Stimulated activated memory B cell treated with anti-CD40 and anti-IgM and Interleukin-4, amounts not matched to agents 10 μg/mL and 1 μg/mL and 100 μg/mL, for 72 hours (primary cell): ENCODE data around the gene FAM3B.

Experiments
- ATAC-seq: fragments of 150-1000 bp; cut with Tn5 transposase; 2 replicates; pipeline ENCODE4 v1.10.0; 2021
- H3K27ac Mint-ChIP-seq: one replicate; pipeline ENCODE4 v1.8.0; 2022; ENCODE audit warnings: mild to moderate bottlenecking, mixed read lengths
- H3K27me3 Mint-ChIP-seq: one replicate; pipeline ENCODE4 v1.8.0; 2022; ENCODE audit warnings: mixed read lengths
- H3K36me3 Mint-ChIP-seq: one replicate; pipeline ENCODE4 v1.8.0; 2022; ENCODE audit warnings: mixed read lengths
- H3K4me1 Mint-ChIP-seq: one replicate; pipeline ENCODE4 v1.8.0; 2022; ENCODE audit warnings: mixed read lengths
- H3K4me3 Mint-ChIP-seq: one replicate; pipeline ENCODE4 v1.8.0; 2022; ENCODE audit warnings: mild to moderate bottlenecking, moderate library complexity, mixed read lengths
- H3K9me3 Mint-ChIP-seq: one replicate; pipeline ENCODE4 v1.8.0; 2022; ENCODE audit warnings: mixed read lengths

The FAM3B gene

DNA sequence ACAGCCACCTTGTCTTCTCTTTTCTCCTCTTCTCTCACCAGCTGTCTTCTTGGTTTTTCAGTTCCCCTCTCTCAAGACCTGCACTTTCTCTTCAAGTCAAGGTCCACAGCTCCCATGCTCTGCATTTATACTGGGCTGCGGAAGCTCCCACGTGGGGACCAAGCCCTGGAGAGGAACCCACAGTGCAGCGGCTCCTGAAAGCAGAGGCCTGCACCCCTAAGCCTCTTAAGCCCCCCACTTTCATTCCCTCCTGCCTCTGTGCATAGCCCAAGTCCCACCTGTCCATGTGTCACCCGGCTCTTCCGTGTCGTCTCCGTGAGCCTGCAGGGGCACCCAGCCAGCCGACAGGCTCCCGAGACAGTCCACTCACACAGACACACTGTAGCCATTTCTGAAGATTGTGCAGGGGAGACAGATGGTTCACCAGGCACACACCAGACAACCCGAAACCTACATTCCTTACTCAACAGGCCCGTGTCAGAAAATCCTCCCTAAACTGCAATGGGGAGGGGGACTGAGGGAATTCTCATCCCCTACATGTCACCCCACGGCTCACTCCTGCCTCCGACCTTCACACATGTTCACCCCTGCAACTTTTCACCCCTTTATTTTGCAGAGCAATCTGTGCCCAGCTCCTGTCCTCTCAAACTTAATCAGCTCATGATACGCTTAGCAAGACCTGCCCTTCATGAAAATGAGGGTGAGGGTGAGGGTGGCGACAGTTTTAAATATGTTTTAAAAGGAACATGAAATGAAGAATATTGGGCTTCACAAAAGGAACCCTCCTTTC is 51.5 kb downstream of the FAM3B start:
- ATAC-seq: peak; percentile 91
- H3K27me3 Mint-ChIP-seq: no peaks in the 10 kb centered on the region
- peak overlapping the region; percentile 76 for H3K27ac Mint-ChIP-seq
- H3K4me1 Mint-ChIP-seq: peaks cover 68% of the 10 kb centered on the region
- H3K4me3 Mint-ChIP-seq: peak overlapping the region; percentile 63
- no peaks in the 10 kb centered on the region for H3K36me3 Mint-ChIP-seq
- H3K9me3 Mint-ChIP-seq: no peaks in the 10 kb centered on the region

DNA sequence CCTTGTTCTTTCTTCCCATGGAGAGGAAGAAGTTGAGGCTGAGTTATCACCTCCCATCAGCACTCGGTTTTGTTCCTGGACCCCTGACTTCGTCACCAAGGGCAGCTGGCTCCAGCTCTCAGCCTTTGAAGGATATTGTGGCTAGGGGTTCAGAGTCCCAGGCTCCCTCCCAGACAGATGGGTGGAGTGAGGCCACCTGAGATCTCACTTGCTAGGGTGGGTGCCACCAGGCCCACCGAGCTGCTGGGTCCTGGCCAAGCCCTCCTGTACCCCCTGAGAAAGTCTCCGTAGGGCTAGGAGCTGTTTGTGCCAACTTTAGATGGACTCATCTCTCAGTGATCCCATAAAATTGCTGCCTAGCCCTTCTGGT is 52.1 kb downstream of the FAM3B start:
- H3K27ac Mint-ChIP-seq: peak overlapping the region; percentile 76
- H3K27me3 Mint-ChIP-seq: no peaks in the 10 kb centered on the region
- no peaks in the 10 kb centered on the region for H3K36me3 Mint-ChIP-seq
- peak overlapping the region; percentile 80 for H3K4me3 Mint-ChIP-seq
- H3K9me3 Mint-ChIP-seq: no peaks in the 10 kb centered on the region
- no peak for ATAC-seq
- H3K4me1 Mint-ChIP-seq: peaks cover 63% of the 10 kb centered on the region

DNA sequence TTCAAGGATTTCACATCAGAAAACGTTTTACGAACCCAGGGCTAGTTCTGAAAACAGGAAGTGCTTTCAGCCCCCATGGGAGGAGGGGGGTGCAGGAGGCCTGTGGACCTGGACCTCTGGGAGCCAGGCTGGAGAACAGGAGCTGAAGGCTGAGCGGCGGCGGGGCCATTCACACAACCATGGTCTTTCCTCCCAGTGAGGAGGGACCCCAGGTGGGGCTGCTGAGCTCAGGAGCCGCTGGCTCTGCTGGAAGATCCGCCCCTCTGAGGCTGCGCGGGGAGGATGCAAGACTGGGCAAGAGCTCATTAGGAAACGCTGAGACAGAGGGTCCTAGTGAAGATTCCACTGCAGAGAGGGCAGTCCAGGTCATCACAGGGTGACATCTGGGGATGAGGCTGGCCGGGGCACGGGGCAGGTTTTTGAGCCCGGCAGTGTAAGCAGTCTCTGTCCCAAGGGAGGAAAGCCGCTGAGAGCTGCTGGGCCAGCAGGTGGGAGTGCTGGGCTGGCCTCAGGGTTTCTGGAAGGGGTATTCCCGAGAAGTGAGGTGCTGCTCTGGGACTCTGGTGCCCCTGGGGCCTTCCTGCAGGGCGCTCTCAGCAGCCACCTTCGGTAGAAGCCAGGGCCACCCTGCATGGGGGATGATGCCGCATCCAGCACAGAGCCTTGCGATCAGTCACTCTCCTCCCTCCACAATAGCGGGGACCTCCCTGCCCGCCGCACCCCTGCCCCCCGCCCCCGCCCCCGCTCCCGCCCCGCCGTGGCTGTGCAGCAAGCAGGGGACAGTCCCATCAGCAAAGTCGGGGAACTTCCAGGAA is 52.7 kb downstream of the FAM3B start:
- Mint-ChIP-seq H3K27ac (peak overlapping the region; percentile 76), H3K27me3 (no peaks in the 10 kb centered on the region), H3K9me3 (no peaks in the 10 kb centered on the region), H3K4me3 (peak overlapping the region; percentile 80), H3K36me3 (no peaks in the 10 kb centered on the region), H3K4me1 (peaks cover 58% of the 10 kb centered on the region)
- ATAC-seq: peak; percentile 70

DNA sequence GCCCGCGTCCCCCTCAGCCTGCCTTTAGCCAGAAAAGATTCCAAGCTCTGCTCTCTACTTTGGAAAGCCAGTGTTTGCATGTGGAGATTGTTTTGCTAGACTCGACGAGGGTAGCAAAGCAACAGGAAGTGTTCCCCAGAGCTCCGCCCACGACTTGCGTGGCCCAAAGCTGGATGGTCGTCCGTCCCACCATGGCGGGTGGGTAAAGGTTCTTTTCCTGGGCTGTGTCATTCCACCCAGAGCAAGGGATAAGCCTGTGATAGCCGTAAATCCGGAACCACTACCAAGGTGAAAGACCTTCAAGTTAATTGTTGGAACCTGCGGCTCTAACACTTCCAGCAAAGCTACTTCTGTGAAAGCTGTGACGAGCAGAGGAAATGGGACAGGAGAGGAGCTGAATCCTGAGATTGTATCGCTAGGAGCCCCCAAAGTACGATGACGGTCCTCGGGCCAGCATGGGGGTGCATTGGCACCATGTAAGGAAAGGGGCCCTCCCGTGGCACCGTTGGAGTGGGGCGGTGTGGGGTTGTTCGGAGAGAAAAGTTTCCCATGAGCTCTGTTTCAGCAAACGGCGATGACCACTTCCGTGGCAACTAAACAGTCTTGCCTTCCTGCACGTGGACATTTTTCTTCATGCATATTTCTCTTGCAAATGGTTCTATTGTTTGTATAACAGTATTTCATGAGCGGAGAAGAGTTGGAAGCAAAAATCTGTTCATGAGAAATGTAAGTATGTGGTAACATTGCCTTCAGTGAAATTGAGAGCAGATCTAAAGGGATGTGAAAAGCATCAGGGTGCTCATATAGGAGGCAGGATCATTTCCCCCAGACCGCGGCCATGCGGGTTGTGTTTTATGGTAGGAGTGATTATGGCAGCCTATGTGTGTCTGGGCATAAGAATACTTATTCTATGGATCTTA is 53.6 kb downstream of the FAM3B start:
- peak; percentile 14 for ATAC-seq
- Mint-ChIP-seq H3K27ac (peak overlapping the region; percentile 76), H3K27me3 (no peaks in the 10 kb centered on the region), H3K9me3 (no peaks in the 10 kb centered on the region), H3K36me3 (peaks cover 6% of the 10 kb centered on the region), H3K4me3 (peak overlapping the region; percentile 80), H3K4me1 (peaks cover 61% of the 10 kb centered on the region)

DNA sequence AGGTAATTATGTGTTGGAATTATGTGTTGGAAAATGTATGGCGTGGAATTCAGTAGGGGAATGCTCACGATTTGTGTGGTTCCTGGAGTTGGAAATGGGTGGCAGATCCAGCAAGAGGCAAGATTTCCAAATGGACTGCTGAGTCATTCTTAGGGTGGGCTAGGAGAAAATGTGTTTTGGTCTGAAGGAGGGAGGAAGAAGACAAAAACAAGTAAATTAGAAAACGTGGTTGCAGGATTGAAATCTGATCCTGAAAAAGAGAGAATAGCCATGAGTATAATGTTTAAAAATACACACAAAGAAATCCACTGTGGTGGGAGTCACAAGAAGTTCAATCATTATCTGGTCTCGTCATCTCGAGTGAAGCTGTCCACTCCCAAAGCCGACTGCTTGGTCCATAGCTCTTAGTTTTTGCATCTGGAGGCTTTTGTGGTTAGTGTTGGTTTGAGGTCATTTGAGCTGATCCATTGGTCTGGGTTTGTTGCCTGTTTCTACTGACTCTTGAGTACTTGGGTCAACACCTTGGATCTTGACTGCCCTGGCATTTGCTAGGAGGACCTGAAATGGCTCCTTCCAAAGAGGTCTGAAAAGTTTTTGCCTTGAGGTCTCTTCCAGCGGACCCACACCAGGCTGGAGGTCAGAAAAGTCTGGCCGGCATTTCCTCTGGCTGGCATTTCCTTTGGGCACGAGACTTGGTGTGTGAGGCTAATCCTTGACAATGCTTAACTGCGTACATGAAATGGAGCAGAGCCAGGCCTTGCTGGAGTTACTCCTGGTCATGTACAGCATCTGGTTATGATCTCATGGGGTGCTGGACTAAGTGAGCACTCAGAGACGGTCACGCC is 54.5 kb downstream of the FAM3B start:
- Mint-ChIP-seq H3K27me3 (no peaks in the 10 kb centered on the region), H3K9me3 (no peaks in the 10 kb centered on the region), H3K27ac (peak overlapping the region; percentile 76), H3K4me3 (peak overlapping the region; percentile 80), H3K36me3 (peaks cover 6% of the 10 kb centered on the region), H3K4me1 (peaks cover 53% of the 10 kb centered on the region)
- no peak for ATAC-seq

DNA sequence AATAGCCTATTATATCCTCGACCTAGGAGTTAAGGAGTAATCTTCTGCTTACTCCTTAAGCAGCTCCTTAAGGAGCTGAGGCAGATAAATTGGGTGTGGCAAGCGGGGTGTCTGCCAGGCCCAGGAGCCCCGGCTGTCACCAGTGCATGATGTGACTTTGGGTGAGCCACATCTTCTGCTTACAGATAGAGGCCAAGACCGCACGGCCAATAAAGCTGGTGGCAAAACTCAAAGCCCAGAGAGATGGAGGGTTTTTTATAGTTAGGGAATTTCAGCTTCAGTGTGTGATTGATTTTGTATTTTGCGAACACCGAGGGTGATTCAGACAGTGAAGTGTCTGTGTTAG is 55.1 kb downstream of the FAM3B start:
- Mint-ChIP-seq H3K9me3 (no peaks in the 10 kb centered on the region), H3K4me3 (no peak overlapping the region), H3K27ac (no peak overlapping the region), H3K27me3 (no peaks in the 10 kb centered on the region), H3K4me1 (peaks cover 47% of the 10 kb centered on the region), H3K36me3 (peaks cover 10% of the 10 kb centered on the region)
- ATAC-seq: no peak

DNA sequence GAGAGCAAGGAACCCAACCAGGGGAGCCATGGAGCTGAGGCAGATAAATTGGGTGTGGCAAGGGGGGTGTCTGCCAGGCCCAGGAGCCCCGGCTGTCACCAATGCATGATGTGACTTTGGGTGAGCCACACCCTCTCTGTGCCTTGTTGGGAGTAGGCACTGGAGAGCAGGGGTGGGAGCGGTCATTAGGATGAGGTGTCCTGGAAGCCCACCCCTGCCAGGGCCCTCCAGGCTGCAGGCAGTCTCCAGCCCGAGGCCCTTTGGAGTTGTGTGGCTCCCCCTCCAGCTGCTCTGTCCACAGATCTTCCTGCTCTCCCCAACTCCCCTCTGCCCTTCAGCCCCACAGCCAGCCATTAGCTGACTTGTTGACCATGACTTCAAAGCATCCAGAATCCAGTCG is 56.7 kb downstream of the FAM3B start:
- no peaks in the 10 kb centered on the region for H3K27me3 Mint-ChIP-seq
- no peaks in the 10 kb centered on the region for H3K9me3 Mint-ChIP-seq
- H3K4me1 Mint-ChIP-seq: peaks cover 42% of the 10 kb centered on the region
- no peak overlapping the region for H3K27ac Mint-ChIP-seq
- H3K36me3 Mint-ChIP-seq: peaks cover 25% of the 10 kb centered on the region
- no peak overlapping the region for H3K4me3 Mint-ChIP-seq
- ATAC-seq: no peak

DNA sequence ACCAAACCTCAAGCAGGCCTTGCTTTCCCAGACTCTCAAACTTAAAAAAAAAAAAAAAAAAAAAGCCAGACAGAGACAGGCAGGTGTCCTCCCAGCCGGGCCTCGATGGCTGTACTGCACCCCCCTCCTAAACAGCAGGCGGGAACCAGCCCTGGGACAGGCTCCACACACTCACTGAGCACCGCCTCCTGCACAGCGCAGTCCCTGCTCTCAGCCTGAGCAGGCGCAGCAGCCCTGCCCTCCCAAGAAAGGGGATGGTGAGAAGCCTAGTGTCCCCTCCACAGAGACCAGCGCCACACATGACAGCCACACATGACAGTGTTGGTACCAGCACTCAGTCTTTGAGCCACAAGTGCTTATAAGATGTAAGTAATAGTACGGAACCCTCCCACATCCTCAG is 57.2 kb downstream of the FAM3B start:
- no peak overlapping the region for H3K27ac Mint-ChIP-seq
- no peak overlapping the region for H3K4me3 Mint-ChIP-seq
- H3K36me3 Mint-ChIP-seq: peaks cover 25% of the 10 kb centered on the region
- H3K4me1 Mint-ChIP-seq: peaks cover 37% of the 10 kb centered on the region
- H3K9me3 Mint-ChIP-seq: no peaks in the 10 kb centered on the region
- no peaks in the 10 kb centered on the region for H3K27me3 Mint-ChIP-seq
- no peak for ATAC-seq

DNA sequence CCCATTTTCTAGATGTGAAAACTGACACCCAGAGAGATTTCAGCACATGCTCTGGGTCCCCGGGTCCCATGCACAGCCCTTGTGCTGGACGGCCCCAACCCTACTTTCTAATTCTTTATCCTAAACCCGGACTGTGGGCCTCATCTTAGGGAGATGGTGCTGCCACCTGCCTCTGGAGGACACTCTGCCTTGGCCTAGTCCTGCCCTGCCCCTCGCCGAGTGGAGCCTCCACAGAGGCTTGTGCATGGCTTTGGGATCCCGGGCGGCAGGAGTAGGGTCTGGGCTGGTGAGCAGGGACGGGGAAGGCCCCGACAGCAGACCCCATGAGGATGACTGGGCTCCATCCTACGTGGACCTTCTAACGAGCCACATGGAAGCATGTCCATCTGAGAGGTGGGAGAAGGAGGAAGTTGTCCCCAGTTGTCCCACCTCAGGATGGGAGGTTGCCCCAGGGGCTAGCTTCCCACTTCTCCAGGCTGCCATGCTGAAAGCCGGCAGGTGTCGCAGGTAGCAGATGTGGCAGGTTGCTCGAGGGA is 57.6 kb downstream of the FAM3B start:
- ATAC-seq: no peak
- H3K36me3 Mint-ChIP-seq: peaks cover 25% of the 10 kb centered on the region
- no peak overlapping the region for H3K4me3 Mint-ChIP-seq
- peaks cover 33% of the 10 kb centered on the region for H3K4me1 Mint-ChIP-seq
- H3K9me3 Mint-ChIP-seq: no peaks in the 10 kb centered on the region
- H3K27me3 Mint-ChIP-seq: no peaks in the 10 kb centered on the region
- no peak overlapping the region for H3K27ac Mint-ChIP-seq

DNA sequence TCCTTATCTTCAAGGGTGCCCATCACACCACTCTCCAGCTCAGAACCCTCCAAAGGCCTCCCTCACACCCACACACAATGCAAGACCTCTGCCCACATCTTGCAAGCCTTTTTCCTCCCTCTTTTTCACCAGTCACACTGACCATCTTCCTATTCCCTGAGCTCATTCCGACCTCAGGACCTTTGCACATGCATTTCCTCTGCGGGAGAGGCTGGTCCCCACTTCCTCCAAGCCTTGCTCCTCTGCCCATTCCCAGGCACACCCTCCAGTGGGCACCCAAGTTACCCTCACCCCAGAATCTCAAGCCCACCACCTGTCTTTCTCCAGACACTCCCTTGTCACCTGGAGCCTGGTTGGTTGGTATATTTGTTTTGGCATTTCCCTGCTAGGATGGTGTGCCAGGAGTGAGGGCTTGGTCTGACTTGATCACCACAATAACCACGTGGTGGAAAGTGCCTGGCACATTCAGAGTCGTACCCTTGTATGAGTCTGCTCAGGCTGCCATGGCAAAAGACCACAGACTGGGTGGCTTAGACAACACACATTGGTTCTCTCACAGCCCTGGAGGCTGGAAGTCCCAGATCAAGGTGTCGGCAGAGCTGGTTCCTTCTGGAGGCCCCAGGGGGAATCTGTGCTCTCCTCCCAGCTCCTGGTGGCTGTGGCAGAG is 58.4 kb downstream of the FAM3B start:
- Mint-ChIP-seq H3K4me3 (no peak overlapping the region), H3K36me3 (peaks cover 27% of the 10 kb centered on the region), H3K9me3 (no peaks in the 10 kb centered on the region), H3K27ac (peak overlapping the region; percentile 53), H3K27me3 (no peaks in the 10 kb centered on the region), H3K4me1 (peaks cover 29% of the 10 kb centered on the region)
- ATAC-seq: peak; percentile 68

DNA sequence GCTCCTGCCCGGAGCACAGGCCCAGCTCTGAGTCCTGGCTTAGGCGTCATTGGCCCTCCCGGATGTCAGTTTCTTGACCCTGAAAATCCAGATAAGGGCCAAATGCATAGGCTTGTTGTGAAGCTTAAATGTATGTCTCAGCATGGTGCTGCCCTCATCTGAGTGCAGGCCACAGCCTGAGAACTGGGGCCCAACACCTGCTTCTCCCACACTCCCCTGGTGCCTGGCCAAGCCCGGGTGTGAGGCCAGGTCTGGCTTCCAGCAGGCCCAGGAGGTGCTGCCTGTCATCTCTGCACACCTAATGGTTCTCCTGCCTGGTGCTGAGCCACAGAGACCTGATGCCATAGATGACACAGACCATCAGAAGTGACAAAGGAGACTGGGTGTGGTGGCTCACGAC is 59.3 kb downstream of the FAM3B start:
- Mint-ChIP-seq H3K9me3 (no peaks in the 10 kb centered on the region), H3K36me3 (peaks cover 35% of the 10 kb centered on the region), H3K4me1 (peaks cover 20% of the 10 kb centered on the region), H3K27ac (peak overlapping the region; percentile 53), H3K4me3 (no peak overlapping the region), H3K27me3 (no peaks in the 10 kb centered on the region)
- no peak for ATAC-seq

DNA sequence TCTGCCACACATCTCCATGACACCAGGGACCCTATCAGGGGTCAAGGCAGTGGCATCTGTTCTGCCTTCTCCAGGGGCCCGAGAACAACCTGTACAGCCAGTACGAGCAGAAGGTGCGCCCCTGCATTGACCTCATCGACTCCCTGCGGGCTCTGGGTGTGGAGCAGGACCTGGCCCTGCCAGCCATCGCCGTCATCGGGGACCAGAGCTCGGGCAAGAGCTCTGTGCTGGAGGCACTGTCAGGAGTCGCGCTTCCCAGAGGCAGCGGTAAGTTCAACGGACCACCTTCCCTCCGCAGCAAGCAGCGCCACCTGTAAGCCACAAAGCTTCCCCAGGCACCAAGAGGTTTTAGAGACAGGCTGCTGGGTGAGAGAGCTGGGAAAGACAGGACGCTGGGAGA is 61.1 kb downstream of the FAM3B start:
- no peaks in the 10 kb centered on the region for H3K27me3 Mint-ChIP-seq
- no peaks in the 10 kb centered on the region for H3K9me3 Mint-ChIP-seq
- no peak overlapping the region for H3K4me3 Mint-ChIP-seq
- no peak for ATAC-seq
- peak overlapping the region; percentile 10 for H3K27ac Mint-ChIP-seq
- peaks cover 51% of the 10 kb centered on the region for H3K36me3 Mint-ChIP-seq
- H3K4me1 Mint-ChIP-seq: peaks cover 18% of the 10 kb centered on the region

DNA sequence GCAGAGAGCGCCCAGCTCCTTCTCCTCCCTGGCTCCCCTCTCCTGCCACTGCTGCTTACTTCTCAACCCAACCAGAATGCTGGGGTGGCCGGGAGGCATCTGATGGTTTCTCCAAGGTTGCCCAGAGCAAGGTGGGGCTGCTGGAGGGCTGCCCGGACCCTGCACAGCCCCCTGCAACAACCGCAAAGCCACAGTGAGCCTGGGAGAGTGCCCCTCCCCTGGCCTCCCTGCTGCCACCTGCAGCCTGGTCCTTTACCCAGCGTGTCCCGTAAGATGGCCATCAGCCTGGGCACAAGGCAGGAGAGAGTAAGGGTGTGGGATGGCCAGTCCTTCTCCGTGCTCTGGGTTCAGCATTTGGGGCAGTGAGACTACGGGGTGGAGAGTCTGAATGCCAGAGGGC is 62.2 kb downstream of the FAM3B start:
- H3K27ac Mint-ChIP-seq: no peak overlapping the region
- no peaks in the 10 kb centered on the region for H3K9me3 Mint-ChIP-seq
- H3K27me3 Mint-ChIP-seq: no peaks in the 10 kb centered on the region
- no peak for ATAC-seq
- peaks cover 52% of the 10 kb centered on the region for H3K36me3 Mint-ChIP-seq
- no peak overlapping the region for H3K4me3 Mint-ChIP-seq
- peaks cover 18% of the 10 kb centered on the region for H3K4me1 Mint-ChIP-seq

DNA sequence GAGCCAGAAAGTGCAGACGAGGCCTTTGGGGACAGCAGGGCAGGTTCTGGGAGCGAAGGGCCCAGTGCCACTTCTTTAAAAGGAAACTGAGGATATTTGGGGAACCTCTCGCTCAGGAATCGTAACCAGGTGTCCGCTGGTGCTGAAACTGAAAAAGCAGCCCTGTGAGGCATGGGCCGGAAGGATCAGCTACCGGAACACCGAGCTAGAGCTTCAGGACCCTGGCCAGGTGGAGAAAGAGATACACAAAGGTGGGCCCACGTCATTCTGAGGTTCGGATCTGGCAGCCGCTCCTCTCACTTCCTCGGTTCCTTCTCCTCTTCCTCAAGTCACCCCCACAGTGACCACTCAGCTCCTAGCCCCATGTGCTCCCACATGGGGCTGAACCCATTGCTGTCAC is 63.3 kb downstream of the FAM3B start:
- H3K9me3 Mint-ChIP-seq: no peaks in the 10 kb centered on the region
- H3K4me3 Mint-ChIP-seq: no peak overlapping the region
- ATAC-seq: no peak
- no peaks in the 10 kb centered on the region for H3K27me3 Mint-ChIP-seq
- H3K4me1 Mint-ChIP-seq: peaks cover 13% of the 10 kb centered on the region
- H3K36me3 Mint-ChIP-seq: peaks cover 49% of the 10 kb centered on the region
- no peak overlapping the region for H3K27ac Mint-ChIP-seq
